Central memory CD8-positive, alpha-beta T cell (primary cell): ENCODE measurements around the gene OR8K5.
"Not testable (repeated sequence)": the region's sequence is repeated elsewhere in the genome, so short reads cannot be mapped to it uniquely, and the experiment has no call there.

ENCODE experiments used
- ATAC-seq: fragments of 150-1000 bp; cut with Tn5 transposase; replicated peaks from 2 replicates; pipeline ENCODE4 v1.10.0; 2022; ENCODE audit warnings: mild to moderate bottlenecking, moderate FRiP score, moderate number of reproducible peaks; ENCODE audit not compliant: poor library complexity, severe bottlenecking; ENCODE audit errors: extremely low read depth
- DNase-seq, 2 donors: peaks; one replicate each; pipeline ENCODE4 v3.0.0; 2021; ENCODE audit warnings: low spot score in 2 of 2
- H3K27ac Mint-ChIP-seq: one replicate; pipeline ENCODE4 v1.8.0; 2022; ENCODE audit warnings: low read depth, mild to moderate bottlenecking, moderate library complexity, mixed read lengths
- H3K27me3 Mint-ChIP-seq: one replicate; pipeline ENCODE4 v1.8.0; 2022; ENCODE audit warnings: mixed read lengths
- H3K36me3 Mint-ChIP-seq: one replicate; pipeline ENCODE4 v1.8.0; 2022; ENCODE audit warnings: mild to moderate bottlenecking, moderate library complexity, mixed read lengths; ENCODE audit not compliant: insufficient read depth
- H3K4me1 Mint-ChIP-seq: one replicate; pipeline ENCODE4 v1.8.0; 2022; ENCODE audit warnings: mixed read lengths
- H3K4me3 Mint-ChIP-seq: one replicate; pipeline ENCODE4 v1.8.0; 2022; ENCODE audit warnings: mild to moderate bottlenecking, moderate library complexity, mixed read lengths
- H3K9me3 Mint-ChIP-seq: one replicate; pipeline ENCODE4 v1.8.0; 2022; ENCODE audit warnings: mixed read lengths

Gene OR8K5, protein sequence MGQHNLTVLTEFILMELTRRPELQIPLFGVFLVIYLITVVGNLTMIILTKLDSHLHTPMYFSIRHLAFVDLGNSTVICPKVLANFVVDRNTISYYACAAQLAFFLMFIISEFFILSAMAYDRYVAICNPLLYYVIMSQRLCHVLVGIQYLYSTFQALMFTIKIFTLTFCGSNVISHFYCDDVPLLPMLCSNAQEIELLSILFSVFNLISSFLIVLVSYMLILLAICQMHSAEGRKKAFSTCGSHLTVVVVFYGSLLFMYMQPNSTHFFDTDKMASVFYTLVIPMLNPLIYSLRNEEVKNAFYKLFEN

DNA sequence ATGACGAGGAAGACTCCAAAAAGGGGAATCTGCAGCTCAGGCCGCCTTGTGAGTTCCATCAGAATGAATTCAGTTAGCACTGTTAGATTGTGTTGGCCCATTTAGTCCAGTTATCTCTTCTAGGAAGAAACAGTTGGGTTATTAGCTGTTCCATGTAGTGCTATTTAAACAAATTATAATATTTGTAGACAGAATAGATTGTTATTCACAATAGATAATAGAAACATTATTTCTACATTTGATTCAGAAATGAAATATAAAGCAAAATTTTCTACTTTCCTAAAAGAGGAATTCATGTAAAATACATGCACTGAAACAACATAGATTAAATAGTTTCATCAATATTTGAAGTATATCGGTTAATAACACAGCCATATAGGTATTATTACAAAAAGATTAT lies at the start of gene OR8K5:
OR8K5 (minus strand) TSS at position 101 of the 400 bp plus-strand sequence; CDS start at position 101, 0 bp downstream.
- ATAC-seq: no peak
- Mint-ChIP-seq H3K27me3 (no peaks in the 10 kb centered on the region), H3K27ac (no peak within 1 kb of the TSS), H3K9me3 (peaks cover 22% of the 10 kb centered on the region), H3K4me1 (no peaks in the 10 kb centered on the region), H3K4me3 (no peak within 1 kb of the TSS), H3K36me3 (no peaks in the 10 kb centered on the region)
- DNase-seq: no peak

DNA sequence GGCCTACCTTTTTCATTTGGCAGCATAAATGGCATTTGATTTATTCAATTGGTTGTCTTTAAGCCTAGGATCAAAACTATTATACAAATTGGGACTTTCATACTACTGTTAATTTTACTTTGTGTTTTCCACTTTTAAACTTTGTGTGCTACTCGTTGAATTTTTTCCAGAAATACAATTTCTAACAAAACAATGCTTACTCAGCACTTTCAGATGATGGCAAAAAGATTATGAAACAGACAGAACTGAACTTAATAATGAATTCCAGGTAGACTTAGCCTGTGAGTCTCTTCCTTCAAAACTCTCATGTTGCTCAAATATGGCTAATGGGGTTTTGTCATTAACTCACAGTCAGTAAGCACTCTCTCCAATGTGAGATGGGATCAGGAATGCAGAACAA lies 47.7 kb upstream of the OR8K5 start:
- Mint-ChIP-seq H3K36me3 (no peaks in the 10 kb centered on the region), H3K4me3 (no peak overlapping the region), H3K27me3 (no peaks in the 10 kb centered on the region), H3K9me3 (peaks cover 16% of the 10 kb centered on the region), H3K4me1 (no peaks in the 10 kb centered on the region), H3K27ac (no peak overlapping the region)
- no peak for ATAC-seq
- DNase-seq: no peak

DNA sequence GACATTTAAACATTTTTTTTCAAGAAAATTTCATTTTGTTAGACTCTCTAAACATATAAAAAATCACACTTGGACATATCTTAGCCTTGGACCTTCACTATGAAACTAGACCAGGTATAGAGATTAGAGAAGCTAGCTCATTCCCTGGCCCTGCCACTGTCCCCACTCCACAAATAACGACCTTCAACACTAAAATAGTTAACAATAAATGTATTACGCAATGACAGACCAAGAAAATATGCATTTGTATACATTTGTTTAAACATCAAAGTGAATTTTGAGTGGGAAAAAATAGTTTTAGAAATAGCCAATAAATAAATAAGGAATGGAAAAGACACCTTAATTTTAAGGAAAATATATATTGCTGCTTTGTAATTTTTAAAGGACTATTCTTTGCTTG lies 37.2 kb upstream of the OR8K5 start:
- ATAC-seq: no peak
- DNase-seq: no peak
- Mint-ChIP-seq H3K4me1 (no peaks in the 10 kb centered on the region), H3K27me3 (no peaks in the 10 kb centered on the region), H3K27ac (no peak overlapping the region), H3K9me3 (peaks cover 15% of the 10 kb centered on the region), H3K36me3 (peaks cover 3% of the 10 kb centered on the region), H3K4me3 (no peak overlapping the region)

DNA sequence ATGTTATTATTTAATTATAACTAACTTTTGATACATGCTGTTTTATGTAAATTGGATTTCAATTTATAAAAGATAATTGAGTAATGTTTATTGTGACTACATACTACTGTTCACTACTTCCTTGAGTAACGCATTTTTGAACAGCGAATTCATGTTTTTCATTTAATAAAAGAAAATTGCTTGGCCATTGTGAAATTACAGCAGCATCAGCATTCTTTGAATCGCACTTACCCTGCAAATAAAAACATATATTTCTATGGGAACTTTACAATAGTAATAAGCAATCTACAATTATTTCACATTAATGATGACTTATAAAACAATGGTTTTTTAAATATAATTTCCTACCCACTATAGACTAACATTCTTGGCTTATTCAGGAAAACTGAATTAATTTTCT lies 36.6 kb upstream of the OR8K5 start:
- no peak for DNase-seq
- peaks cover 15% of the 10 kb centered on the region for H3K9me3 Mint-ChIP-seq
- peaks cover 3% of the 10 kb centered on the region for H3K36me3 Mint-ChIP-seq
- no peaks in the 10 kb centered on the region for H3K27me3 Mint-ChIP-seq
- no peaks in the 10 kb centered on the region for H3K4me1 Mint-ChIP-seq
- no peak overlapping the region for H3K27ac Mint-ChIP-seq
- no peak overlapping the region for H3K4me3 Mint-ChIP-seq
- ATAC-seq: no peak

DNA sequence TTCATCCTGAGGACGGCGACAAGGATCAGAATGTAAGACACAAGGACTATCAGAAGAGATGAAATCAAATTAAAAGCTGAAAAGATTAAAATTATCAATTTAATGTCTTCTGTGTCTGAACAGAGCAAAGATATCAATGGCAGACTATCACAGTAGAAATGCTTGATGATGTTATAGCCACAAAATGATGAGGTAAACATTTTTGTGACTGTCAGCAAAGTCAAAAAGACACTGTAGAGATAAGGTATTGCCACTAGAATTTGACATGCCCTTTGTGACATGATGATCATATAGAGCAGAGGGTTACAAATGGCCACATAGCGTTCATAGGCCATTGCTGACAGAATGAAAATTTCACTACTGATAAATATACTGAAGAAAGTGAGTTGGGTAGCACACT lies 28.5 kb upstream of the OR8K5 start:
- no peak overlapping the region for H3K4me3 Mint-ChIP-seq
- no peak overlapping the region for H3K27ac Mint-ChIP-seq
- no peaks in the 10 kb centered on the region for H3K27me3 Mint-ChIP-seq
- H3K9me3 Mint-ChIP-seq: peaks cover 17% of the 10 kb centered on the region
- no peaks in the 10 kb centered on the region for H3K36me3 Mint-ChIP-seq
- ATAC-seq (no peak), DNase-seq (no peak)
- no peaks in the 10 kb centered on the region for H3K4me1 Mint-ChIP-seq

DNA sequence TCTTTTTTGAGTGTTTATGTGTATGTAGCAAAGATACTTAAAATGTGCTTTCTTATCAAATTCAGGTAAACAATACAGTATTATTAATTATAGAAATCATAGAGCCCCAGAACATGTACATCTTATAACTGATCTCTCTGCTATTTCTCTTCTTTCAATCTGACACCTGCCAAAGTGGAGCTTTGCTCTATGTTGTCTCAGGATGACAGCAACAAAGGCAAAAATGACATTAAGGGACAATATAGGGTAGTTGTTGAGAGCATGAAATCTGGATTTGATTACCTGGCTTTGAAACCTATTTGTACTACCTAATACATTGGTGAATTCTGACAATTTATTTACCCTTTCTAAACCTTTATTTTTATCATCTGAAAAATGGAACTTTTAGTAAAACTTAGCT lies 23.3 kb upstream of the OR8K5 start:
- Mint-ChIP-seq H3K9me3 (peaks cover 29% of the 10 kb centered on the region), H3K4me3 (no peak overlapping the region), H3K27ac (no peak overlapping the region), H3K4me1 (no peaks in the 10 kb centered on the region), H3K36me3 (no peaks in the 10 kb centered on the region), H3K27me3 (no peaks in the 10 kb centered on the region)
- ATAC-seq: no peak
- no peak for DNase-seq

DNA sequence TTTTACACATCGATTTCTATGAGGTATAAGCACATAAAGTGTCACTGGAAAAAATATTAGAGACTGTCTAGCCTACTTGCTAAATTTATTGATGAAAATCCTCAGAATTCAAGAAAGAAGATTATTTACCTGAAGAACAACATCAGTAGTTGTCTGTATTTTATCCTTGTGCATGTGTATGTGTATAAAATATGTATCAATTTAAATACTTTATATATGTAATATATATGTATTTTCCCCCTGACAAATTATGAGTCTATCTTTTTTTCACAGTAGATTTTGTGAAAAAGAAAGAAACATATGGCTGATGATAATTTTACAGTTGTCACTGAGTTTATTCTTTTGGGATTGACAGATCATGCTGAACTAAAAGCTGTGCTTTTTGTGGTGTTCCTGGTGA lies 16.2 kb upstream of the OR8K5 start, which contains the start of gene OR5J2:
OR5J2 (plus strand) TSS at position 301 of the 400 bp plus-strand sequence; CDS start at position 301, 0 bp downstream.
- Mint-ChIP-seq H3K36me3 (no peaks in the 10 kb centered on the region), H3K9me3 (peaks cover 12% of the 10 kb centered on the region), H3K4me3 (no peak within 1 kb of the TSS), H3K27me3 (no peaks in the 10 kb centered on the region), H3K4me1 (no peaks in the 10 kb centered on the region), H3K27ac (no peak within 1 kb of the TSS)
- ATAC-seq (no peak), DNase-seq (no peak)

DNA sequence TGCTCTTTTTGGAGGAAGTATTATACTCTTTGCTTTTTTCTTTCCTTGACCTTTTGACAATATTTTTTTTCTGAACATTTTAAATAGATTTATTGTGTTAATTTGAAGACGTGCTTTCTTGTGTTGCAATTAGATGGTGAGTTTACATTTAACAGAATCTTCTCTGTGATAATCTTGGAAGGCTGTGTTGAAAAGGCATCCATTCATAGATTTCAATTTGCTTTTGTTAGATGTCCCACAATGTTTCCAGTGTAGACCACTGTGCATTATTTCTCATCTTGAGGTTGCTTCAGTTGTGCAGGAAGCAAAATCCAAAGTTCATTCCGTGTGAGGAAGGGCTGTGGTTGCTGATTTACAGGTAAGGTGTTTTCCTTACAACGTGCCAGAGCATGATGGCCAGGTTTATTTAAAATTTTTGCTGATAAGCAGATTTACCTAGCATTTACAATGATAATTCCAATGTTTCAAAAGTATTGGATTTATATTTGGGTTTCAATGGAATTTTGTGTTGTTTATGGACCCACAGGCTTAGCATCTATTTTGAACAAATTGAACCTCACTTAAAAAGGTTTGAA lies 12.2 kb upstream of the OR8K5 start:
- no peak for DNase-seq
- H3K36me3 Mint-ChIP-seq: no peaks in the 10 kb centered on the region
- peaks cover 15% of the 10 kb centered on the region for H3K9me3 Mint-ChIP-seq
- no peak for ATAC-seq
- H3K27me3 Mint-ChIP-seq: no peaks in the 10 kb centered on the region
- H3K27ac Mint-ChIP-seq: no peak overlapping the region
- no peak overlapping the region for H3K4me3 Mint-ChIP-seq
- H3K4me1 Mint-ChIP-seq: no peaks in the 10 kb centered on the region

DNA sequence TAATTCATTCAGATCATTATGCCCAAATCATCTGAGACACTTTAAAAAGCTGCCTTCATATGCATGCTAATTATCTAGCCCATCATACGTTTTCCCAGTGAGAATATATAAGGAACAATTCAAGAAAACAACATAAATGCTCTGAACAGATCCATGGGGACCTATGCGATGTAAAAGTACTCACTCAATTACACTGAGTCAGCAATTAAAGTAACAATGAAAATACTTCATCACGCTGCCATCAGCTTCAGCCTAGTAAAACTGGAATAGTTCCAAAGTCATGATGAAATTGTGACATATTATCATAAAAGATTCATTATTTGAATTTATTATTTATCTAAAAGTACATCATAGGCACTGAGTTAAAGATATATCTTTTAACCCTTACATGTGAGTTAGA lies 3.7 kb upstream of the OR8K5 start:
- Mint-ChIP-seq H3K9me3 (peaks cover 11% of the 10 kb centered on the region), H3K36me3 (no peaks in the 10 kb centered on the region), H3K4me1 (no peaks in the 10 kb centered on the region), H3K4me3 (no peak overlapping the region), H3K27me3 (no peaks in the 10 kb centered on the region), H3K27ac (no peak overlapping the region)
- DNase-seq: no peak
- no peak for ATAC-seq

DNA sequence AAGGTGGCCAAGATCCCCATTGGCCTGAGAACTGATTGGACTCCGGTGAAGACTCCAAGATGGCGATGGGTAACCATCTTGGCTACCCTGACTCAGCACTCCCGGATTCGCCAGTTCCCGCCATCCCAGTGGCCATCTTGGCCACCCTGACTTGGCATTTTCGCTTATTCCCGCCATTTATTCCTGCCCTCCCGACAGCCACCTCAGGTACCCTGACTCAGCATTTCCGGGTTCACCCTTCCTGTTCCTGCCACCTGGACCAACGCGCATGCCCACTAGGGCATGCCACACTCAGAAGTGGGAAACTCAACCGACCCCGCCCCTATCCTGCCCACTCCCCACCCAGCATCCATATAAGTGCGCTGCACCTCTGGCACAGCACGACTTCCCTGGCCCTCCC lies 7.8 kb downstream of the OR8K5 start:
- Mint-ChIP-seq H3K27me3 (no peaks in the 10 kb centered on the region), H3K4me1 (no peaks in the 10 kb centered on the region), H3K36me3 (no peaks in the 10 kb centered on the region), H3K27ac (no peak overlapping the region), H3K9me3 (peaks cover 26% of the 10 kb centered on the region), H3K4me3 (no peak overlapping the region)
- ATAC-seq (no peak), DNase-seq (no peak)

DNA sequence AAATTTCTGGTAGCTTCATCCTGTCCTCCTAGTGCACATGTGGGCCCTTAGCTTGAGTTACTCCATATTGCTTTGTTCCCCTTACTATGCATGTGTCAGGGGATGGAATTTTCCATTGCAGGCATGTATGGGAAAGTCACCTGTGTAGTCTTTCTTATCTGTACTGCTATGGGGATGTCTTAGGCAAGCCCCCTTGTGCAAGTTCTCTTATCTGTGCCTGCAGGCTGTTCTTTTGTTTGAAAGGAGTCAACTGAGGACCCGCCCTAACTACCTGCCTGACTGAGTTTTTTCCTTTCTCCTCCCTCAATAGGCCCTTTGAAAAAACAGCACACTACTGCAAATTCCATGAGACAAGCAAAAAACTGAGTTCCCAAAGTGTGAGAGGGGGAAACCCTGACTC lies 8.7 kb downstream of the OR8K5 start:
- DNase-seq (no peak), ATAC-seq (no peak)
- no peaks in the 10 kb centered on the region for H3K36me3 Mint-ChIP-seq
- no peak overlapping the region for H3K27ac Mint-ChIP-seq
- H3K9me3 Mint-ChIP-seq: peaks cover 19% of the 10 kb centered on the region
- H3K27me3 Mint-ChIP-seq: no peaks in the 10 kb centered on the region
- H3K4me3 Mint-ChIP-seq: no peak overlapping the region
- H3K4me1 Mint-ChIP-seq: no peaks in the 10 kb centered on the region

DNA sequence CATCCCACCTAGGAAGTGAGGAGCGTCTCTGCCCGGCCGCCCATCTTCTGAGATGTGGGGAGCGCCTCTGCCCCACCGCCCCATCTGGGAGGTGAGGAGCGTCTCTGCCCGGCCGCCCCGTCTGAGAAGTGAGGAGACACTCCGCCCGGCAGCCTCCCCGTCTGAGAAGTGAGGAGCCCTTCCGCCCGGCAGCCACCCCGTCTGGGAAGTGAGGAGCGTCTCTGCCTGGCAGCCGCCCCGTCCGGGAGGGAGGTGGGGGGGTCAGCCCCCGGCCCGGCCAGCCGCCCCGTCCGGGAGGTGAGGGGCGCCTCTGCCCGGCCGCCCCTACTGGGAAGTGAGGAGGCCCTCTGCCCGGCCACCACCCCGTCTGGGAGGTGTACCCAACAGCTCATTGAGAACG lies 16.4 kb downstream of the OR8K5 start:
- not testable (repeated sequence) for H3K4me1 Mint-ChIP-seq, H3K36me3 Mint-ChIP-seq, ATAC-seq, DNase-seq, H3K27me3 Mint-ChIP-seq, H3K4me3 Mint-ChIP-seq, H3K27ac Mint-ChIP-seq
- H3K9me3 Mint-ChIP-seq: peaks cover 14% of the 10 kb centered on the region

DNA sequence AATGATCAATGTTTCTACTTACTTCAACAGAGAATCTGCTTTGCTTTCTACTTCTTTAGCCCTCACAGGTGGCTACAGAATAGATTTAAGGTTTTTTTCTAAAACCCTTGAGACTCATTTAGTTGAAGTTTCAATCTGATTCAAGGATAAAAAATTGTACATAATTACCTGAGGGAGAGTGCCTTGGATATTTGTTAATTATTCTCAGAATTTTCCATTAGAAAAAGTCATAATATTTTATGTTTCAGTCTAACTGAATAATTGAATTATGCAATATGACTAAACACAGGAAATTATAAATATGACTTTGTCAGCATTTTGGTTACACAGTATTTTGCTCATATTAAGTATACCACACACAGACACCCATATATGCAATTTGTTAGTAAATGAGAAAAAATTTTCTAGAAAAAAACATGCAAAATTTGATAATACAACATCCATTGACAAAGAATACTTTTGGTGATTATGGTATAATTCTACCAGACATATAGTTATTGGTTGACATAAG lies 19.9 kb downstream of the OR8K5 start, which contains the start of gene OR8J3:
OR8J3 (minus strand) TSS at position 51 of the 511 bp plus-strand sequence. CDS start 2,483 bp downstream, outside the sequence.
- ATAC-seq (no peak), DNase-seq (no peak)
- Mint-ChIP-seq H3K27me3 (no peaks in the 10 kb centered on the region), H3K9me3 (peaks cover 24% of the 10 kb centered on the region), H3K27ac (no peak within 1 kb of the TSS), H3K4me1 (no peaks in the 10 kb centered on the region), H3K36me3 (no peaks in the 10 kb centered on the region), H3K4me3 (no peak within 1 kb of the TSS)
